Measurements from ENCODE around the gene ANKLE1.

The ANKLE1 gene

GRCh38 chr19:17285415-17286135 lies 3.9 kb downstream of the ANKLE1 start:
- Histone ChIP-seq H3K27ac (ENCODE audit: low read depth, low read length) (no peak overlapping the region), H3K4me2 (ENCODE audit: low read length) (no peak overlapping the region), H3K36me3 (ENCODE audit: control insufficient read depth, low read length) (peaks cover 43% of the 10 kb centered on the region), H3K9me3 (ENCODE audit: control insufficient read depth, insufficient read depth, low read length) (no peaks in the 10 kb centered on the region), H3K27me3 (ENCODE audit: control insufficient read depth, low read length) (no peaks in the 10 kb centered on the region), H3K4me1 (ENCODE audit: control insufficient read depth, low read length) (peaks cover 20% of the 10 kb centered on the region), H3F3A (ENCODE audit: control insufficient read depth, insufficient read depth) (peaks cover 19% of the 10 kb centered on the region), H3K4me3 (ENCODE audit: low read length) (no peak overlapping the region), H3K9me2 (replicated peaks; ENCODE audit: control insufficient read depth, low read length) (no peaks in the 10 kb centered on the region), H4K20me1 (ENCODE audit: control insufficient read depth, insufficient read depth, low read depth, low read length) (peaks cover 13% of the 10 kb centered on the region; the same call in 1 of the 2 replicates), H3K79me2 (ENCODE audit: control insufficient read depth, low read length) (peaks cover 33% of the 10 kb centered on the region)
- TF ChIP-seq CTCF (IDR thresholded peaks at IDR 0.05; ENCODE audit: low read depth, low read length, poor library complexity, severe bottlenecking) = no peak
- TF ChIP-seq EZH2phosphoT487 (IDR thresholded peaks at IDR 0.05; ENCODE audit: borderline replicate concordance, low read length) = no peak

- no peak overlapping the region for H3K4me3 ChIP-seq (ENCODE audit: low read length)
- no peak overlapping the region for H3K4me2 ChIP-seq (ENCODE audit: low read length)
These were observed 4.6 kb downstream of the ANKLE1 start for GRCh38 chr19:17286263-17286662.

GRCh38 chr19:17286752-17287151 lies 5.1 kb downstream of the ANKLE1 start:
- H3K4me3 ChIP-seq (ENCODE audit: low read length) = no peak overlapping the region
- H3K9me3 ChIP-seq (ENCODE audit: control insufficient read depth, insufficient read depth, low read length) = no peaks in the 10 kb centered on the region
- no peaks in the 10 kb centered on the region for H3K9me2 ChIP-seq (replicated peaks; ENCODE audit: control insufficient read depth, low read length)
- H4K20me1 ChIP-seq (ENCODE audit: control insufficient read depth, insufficient read depth, low read depth, low read length) = peaks cover 13% of the 10 kb centered on the region; the same call in 1 of the 2 replicates
- peaks cover 10% of the 10 kb centered on the region for H3K4me1 ChIP-seq (ENCODE audit: control insufficient read depth, low read length)
- H3K27ac ChIP-seq (ENCODE audit: low read depth, low read length) = no peak overlapping the region
- no peak overlapping the region for H3K4me2 ChIP-seq (ENCODE audit: low read length)
- H3F3A ChIP-seq (ENCODE audit: control insufficient read depth, insufficient read depth) = peaks cover 10% of the 10 kb centered on the region; the same call in 1 of the 2 replicates
- H3K27me3 ChIP-seq (ENCODE audit: control insufficient read depth, low read length) = no peaks in the 10 kb centered on the region
- H3K79me2 ChIP-seq (ENCODE audit: control insufficient read depth, low read length) = peaks cover 26% of the 10 kb centered on the region
- TF ChIP-seq CTCF (IDR thresholded peaks at IDR 0.05; ENCODE audit: low read depth, low read length, poor library complexity, severe bottlenecking) (no peak), EZH2phosphoT487 (IDR thresholded peaks at IDR 0.05; ENCODE audit: borderline replicate concordance, low read length) (no peak)
- H3K36me3 ChIP-seq (ENCODE audit: control insufficient read depth, low read length) = peaks cover 43% of the 10 kb centered on the region

More at GRCh38 chr19:17286263-17286662, 4.6 kb downstream of the ANKLE1 start:
- Histone ChIP-seq H3K9me3 (ENCODE audit: control insufficient read depth, insufficient read depth, low read length) (no peaks in the 10 kb centered on the region), H3K36me3 (ENCODE audit: control insufficient read depth, low read length) (peaks cover 43% of the 10 kb centered on the region), H3K4me1 (ENCODE audit: control insufficient read depth, low read length) (peaks cover 13% of the 10 kb centered on the region), H3F3A (ENCODE audit: control insufficient read depth, insufficient read depth) (peaks cover 12% of the 10 kb centered on the region), H4K20me1 (ENCODE audit: control insufficient read depth, insufficient read depth, low read depth, low read length) (peaks cover 13% of the 10 kb centered on the region; the same call in 1 of the 2 replicates), H3K9me2 (replicated peaks; ENCODE audit: control insufficient read depth, low read length) (no peaks in the 10 kb centered on the region), H3K79me2 (ENCODE audit: control insufficient read depth, low read length) (peaks cover 31% of the 10 kb centered on the region), H3K27ac (ENCODE audit: low read depth, low read length) (no peak overlapping the region), H3K27me3 (ENCODE audit: control insufficient read depth, low read length) (no peaks in the 10 kb centered on the region)
- TF ChIP-seq CTCF (IDR thresholded peaks at IDR 0.05; ENCODE audit: low read depth, low read length, poor library complexity, severe bottlenecking) (no peak), EZH2phosphoT487 (IDR thresholded peaks at IDR 0.05; ENCODE audit: borderline replicate concordance, low read length) (no peak)
